Heart left ventricle (tissue), 16 donors: ENCODE measurements around the gene TRAPPC3. TPM values are rescaled to one million over a fixed set of nuclear protein-coding genes. Genes with fewer than 3 reads are reported as not detected.
A peak's percentile ranks its signal among the peaks of the same experiment; 100 is the strongest.

Source experiments
- ATAC-seq, 4 donors: fragments of 200-7000 bp; cut with Tn5 transposase; one replicate each; pipeline ENCODE4 v1.9.1; 2020 to 2022; ENCODE audit warnings: moderate library complexity in 4 of 4, mild to moderate bottlenecking in 3 of 4, moderate number of reproducible peaks in 1 of 4
- DNase-seq, 5 donors: peaks; one replicate each; pipeline ENCODE4 v3.0.0-alpha.2; 2020
- H3K27ac ChIP-seq, 12 donors: fragments of 200-600 bp; sonication (generic) in 4 of 12; one replicate each; pipeline versions ENCODE4 v1.5.0 to v1.8.0; 2016 to 2022; ENCODE audit warnings: mild to moderate bottlenecking in 2 of 12
- H3K27me3 ChIP-seq, 9 donors: fragments of 200-600 bp; sonication (generic) in 2 of 9; one replicate each; pipeline versions ENCODE4 v1.5.1 to v1.8.0; 2016 to 2022; ENCODE audit warnings: mild to moderate bottlenecking in 3 of 9
- H3K36me3 ChIP-seq, 9 donors: fragments of 200-600 bp; sonication (generic) in 2 of 9; one replicate each; pipeline versions ENCODE4 v1.5.0 to v1.8.0; 2018 to 2022; ENCODE audit warnings: mild to moderate bottlenecking in 2 of 9
- H3K4me1 ChIP-seq, 12 donors: fragments of 200-600 bp; sonication (generic) in 4 of 12; one replicate each; pipeline versions ENCODE4 v1.5.0 to v1.8.0; 2016 to 2022; ENCODE audit warnings: mild to moderate bottlenecking in 3 of 12
- H3K4me3 ChIP-seq, 12 donors: fragments of 200-600 bp; sonication (generic) in 4 of 12; one replicate each; pipeline versions ENCODE4 v1.5.0 to v1.8.0; 2017 to 2022; ENCODE audit warnings: mild to moderate bottlenecking in 9 of 12, moderate library complexity in 4 of 12
- H3K9me3 ChIP-seq, 12 donors: fragments of 200-600 bp; sonication (generic) in 4 of 12; one replicate each; pipeline versions ENCODE4 v1.5.0 to v1.8.0; 2016 to 2022; ENCODE audit warnings: mild to moderate bottlenecking in 1 of 12
- POLR2A ChIP-seq, 2 donors: fragments of 450-650 bp; IDR thresholded peaks; one replicate each; pipeline ENCODE4 v1.6.1; 2017; ENCODE audit warnings: antibody characterized with exemption in 2 of 2, mild to moderate bottlenecking in 2 of 2, moderate library complexity in 2 of 2
- WGBS, 4 donors: extraction: QIAGEN DNeasy Blood & Tissue Kit in 2 of 4; methylation state at CpG; one replicate each; pipeline versions ENCODE4 v1.1.5 to v1.1.7; 2013 to 2018; 5-methylcytosine and 5-hydroxymethylcytosine counted together
- intact Hi-C, 10 donors: fragments of 100-400 bp; cut with DNase I; formaldehyde crosslinking; loops; one replicate each; pipeline versions ENCODE4 v1.11.1 to v1.14.2; 2022
- polyA plus RNA-seq, 2 donors: library from polyadenylated mRNA; stranded (reverse); fragments of 200-250 nt; gene quantifications; one replicate each; pipeline ENCODE4 v1.2.3, GENCODE V29; 2013
- total RNA-seq, 9 donors: library from RNA; depleted of rRNA in 2 of 9; stranded (reverse); fragments of >200 nt in 2 of 9; fragmentation: NEBNext Ultra II Directional in 3 of 9; extraction: Animal tissue kit (Norgen Biotek cat#: 25700) in 3 of 9; gene quantifications; one replicate each; pipeline versions ENCODE4 v1.1.0 to v1.2.4, GENCODE V29; 2016 to 2023
- TF ChIP-seq, protein P1 (sequence below), 12 donors: fragments of 200-600 bp; sonication (generic) in 4 of 12; IDR thresholded peaks; one replicate each; pipeline versions ENCODE4 v1.5.0 to v1.8.0; 2018 to 2022; ENCODE audit warnings: antibody characterized with exemption in 12 of 12, mild to moderate bottlenecking in 5 of 12
- donor health status: ischemic (EF 13 %, LVEDD 7.1; RV severe dilation, severe dysfunction).
- donor health status: healthy with polysubstance abuse.
- donor health status: DM: no; HTN: yes; CAD: no.
- donor health status: DM: no; HTN: no; CAD: no.
- donor health status: ischemic (EF 25% LVEDD 6.9; RV normal size, moderate dysfunction).
- donor health status: ischemic (EF 25% LVEDD 5.7; RV mildly dilated, moderate dysfunction).
- donor health status: healthy.
- donor health status: DM: yes; HTN: yes; CAD: no.
- donor health status: ischemic (EF 35%, LVEDD 5.7; RV mildly dilated, moderate dysfunction).
- donor health status: nonischemic (EF 11% LVEDD 7.7; RV severe dilation, severe dysfunction).
- donor health status: DM: yes; HTN: yes; CAD: no.
- donor health status: PGD.
- donor health status: ischemic (EF 29% LVEDD 5.4; RV normal size, mild dysfunction).
- donor health status: nonischemic (EF 23%, LVEDD 6.1; RV moderate dilation, normal function).

Gene TRAPPC3
- total and polyA plus RNA-seq, 11 donors: 40.8 to 89.6 (median 52.9) TPM

DNA sequence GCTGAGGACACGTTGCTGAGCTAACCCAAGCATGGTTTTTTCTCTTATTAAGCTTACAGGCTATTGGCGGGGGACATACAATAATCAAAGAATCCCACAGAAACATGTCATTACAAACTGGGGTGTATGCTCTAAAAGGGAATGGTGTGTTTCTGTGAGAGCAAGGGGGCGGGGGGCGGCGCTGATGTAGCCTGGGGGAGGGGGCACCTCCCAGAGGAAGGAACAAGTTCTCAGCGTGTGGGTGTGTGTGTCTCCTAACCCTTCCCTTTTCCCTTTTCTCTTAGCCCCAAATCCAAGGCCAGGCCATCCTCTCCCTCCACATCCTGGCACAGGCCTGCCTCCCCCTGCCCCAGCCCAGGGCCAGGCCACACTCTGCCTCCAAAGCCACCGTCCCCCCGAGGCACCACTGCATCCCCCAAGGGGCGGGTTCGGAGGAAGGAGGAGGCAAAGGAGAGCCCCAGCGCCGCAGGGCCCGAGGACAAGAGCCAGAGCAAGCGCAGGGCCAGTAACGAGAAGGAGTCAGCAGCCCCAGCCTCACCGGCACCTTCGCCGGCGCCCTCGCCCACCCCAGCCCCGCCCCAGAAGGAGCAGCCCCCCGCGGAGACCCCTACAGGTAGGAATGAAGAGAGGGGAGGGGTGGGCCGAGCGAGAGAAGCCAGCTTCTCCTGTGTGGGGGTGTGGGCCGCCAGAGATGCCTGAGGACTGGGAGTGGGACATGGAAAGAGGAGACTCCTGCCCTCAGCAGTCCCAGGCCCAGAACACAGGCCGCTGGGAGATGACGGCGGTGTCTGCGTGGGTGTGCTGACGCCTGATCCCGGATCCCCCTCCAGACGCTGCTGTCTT, 28.5 kb upstream of the TRAPPC3 start:
- H3K36me3 ChIP-seq: peaks cover 3 to 96% (median 89%) of the 10 kb centered on the region in 9 donors
- intact Hi-C loops: no loop called here
- no peak overlapping the region for H3K4me3 ChIP-seq
- peaks cover 0 to 63% (median 33%) of the 10 kb centered on the region in 12 donors for H3K4me1 ChIP-seq
- ATAC-seq: no peak
- 62 to 75% (median 66%) methylated on average over 31 to 33 of the region's 33 CpGs for WGBS, 4 donors
- no peaks in the 10 kb centered on the region for H3K9me3 ChIP-seq
- DNase-seq: no peak
- H3K27me3 ChIP-seq: no peaks in the 10 kb centered on the region
- TF ChIP-seq, protein P1, sequence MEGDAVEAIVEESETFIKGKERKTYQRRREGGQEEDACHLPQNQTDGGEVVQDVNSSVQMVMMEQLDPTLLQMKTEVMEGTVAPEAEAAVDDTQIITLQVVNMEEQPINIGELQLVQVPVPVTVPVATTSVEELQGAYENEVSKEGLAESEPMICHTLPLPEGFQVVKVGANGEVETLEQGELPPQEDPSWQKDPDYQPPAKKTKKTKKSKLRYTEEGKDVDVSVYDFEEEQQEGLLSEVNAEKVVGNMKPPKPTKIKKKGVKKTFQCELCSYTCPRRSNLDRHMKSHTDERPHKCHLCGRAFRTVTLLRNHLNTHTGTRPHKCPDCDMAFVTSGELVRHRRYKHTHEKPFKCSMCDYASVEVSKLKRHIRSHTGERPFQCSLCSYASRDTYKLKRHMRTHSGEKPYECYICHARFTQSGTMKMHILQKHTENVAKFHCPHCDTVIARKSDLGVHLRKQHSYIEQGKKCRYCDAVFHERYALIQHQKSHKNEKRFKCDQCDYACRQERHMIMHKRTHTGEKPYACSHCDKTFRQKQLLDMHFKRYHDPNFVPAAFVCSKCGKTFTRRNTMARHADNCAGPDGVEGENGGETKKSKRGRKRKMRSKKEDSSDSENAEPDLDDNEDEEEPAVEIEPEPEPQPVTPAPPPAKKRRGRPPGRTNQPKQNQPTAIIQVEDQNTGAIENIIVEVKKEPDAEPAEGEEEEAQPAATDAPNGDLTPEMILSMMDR (IDR thresholded peaks at IDR 0.05): no peak
- no peak for TF ChIP-seq POLR2A (IDR thresholded peaks at IDR 0.05)
- H3K27ac ChIP-seq: peak overlapping the region; percentile 20 to 100 (median 60)

DNA sequence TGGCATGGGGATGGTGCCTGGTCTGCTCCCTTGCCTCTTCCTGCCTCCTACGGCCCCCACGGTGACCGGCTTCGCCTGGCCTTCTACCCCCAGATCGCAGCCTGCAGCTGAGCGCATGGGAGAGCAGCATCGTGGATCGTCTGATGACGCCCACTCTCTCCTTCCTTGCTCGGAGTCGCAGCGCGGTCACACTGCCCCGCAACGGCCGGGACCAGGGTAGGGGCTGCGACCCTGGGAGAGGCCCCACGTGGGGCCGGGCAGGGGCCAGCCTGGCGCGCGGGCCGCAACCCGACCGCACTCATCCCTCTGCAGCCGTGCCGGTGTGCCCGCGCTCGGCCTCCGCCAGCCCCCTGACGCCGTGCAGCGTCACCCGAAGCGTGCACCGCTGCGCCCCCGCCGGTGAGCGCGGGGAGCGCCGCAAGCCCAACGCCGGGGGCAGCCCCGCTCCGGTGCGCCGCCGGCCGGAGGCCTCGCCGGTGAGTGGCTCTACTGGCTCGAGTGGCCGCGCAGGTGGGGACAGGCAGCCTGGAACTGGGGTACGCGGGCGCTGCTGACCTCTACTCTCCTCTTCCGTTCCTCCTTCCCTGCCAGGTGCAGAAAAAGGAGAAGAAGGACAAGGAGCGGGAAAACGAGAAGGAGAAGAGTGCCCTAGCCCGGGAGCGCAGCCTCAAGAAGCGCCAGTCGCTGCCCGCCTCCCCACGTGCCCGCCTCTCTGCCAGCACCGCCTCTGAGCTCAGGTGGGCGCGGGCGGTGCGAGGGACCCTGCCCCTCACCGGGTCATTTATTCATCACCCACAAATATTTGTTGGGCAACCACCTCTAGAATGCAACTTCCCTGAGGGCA, 27.0 kb upstream of the TRAPPC3 start:
- peaks cover 0 to 75% (median 45%) of the 10 kb centered on the region in 12 donors for H3K4me1 ChIP-seq
- H3K36me3 ChIP-seq: peaks cover 3 to 100% (median 95%) of the 10 kb centered on the region in 9 donors
- peak overlapping the region; percentile 74 to 100 (median 90) for H3K27ac ChIP-seq
- TF ChIP-seq, protein P1 (IDR thresholded peaks at IDR 0.05): peak in 11 of 12 donors; percentile 12 to 59 (median 36)
- TF ChIP-seq POLR2A (IDR thresholded peaks at IDR 0.05): no peak
- intact Hi-C loops: no loop called here
- no peaks in the 10 kb centered on the region for H3K27me3 ChIP-seq
- ATAC-seq (peak in 3 of 4 donors; percentile 13 to 62 (median 52)), DNase-seq (peak in 1 of 5 donors; percentile 57)
- H3K4me3 ChIP-seq: peak overlapping the region in 1 of 12 donors; percentile 20
- 54 to 68% (median 64%) methylated on average over 58 to 76 of the region's 76 CpGs for WGBS, 4 donors
- no peaks in the 10 kb centered on the region for H3K9me3 ChIP-seq

DNA sequence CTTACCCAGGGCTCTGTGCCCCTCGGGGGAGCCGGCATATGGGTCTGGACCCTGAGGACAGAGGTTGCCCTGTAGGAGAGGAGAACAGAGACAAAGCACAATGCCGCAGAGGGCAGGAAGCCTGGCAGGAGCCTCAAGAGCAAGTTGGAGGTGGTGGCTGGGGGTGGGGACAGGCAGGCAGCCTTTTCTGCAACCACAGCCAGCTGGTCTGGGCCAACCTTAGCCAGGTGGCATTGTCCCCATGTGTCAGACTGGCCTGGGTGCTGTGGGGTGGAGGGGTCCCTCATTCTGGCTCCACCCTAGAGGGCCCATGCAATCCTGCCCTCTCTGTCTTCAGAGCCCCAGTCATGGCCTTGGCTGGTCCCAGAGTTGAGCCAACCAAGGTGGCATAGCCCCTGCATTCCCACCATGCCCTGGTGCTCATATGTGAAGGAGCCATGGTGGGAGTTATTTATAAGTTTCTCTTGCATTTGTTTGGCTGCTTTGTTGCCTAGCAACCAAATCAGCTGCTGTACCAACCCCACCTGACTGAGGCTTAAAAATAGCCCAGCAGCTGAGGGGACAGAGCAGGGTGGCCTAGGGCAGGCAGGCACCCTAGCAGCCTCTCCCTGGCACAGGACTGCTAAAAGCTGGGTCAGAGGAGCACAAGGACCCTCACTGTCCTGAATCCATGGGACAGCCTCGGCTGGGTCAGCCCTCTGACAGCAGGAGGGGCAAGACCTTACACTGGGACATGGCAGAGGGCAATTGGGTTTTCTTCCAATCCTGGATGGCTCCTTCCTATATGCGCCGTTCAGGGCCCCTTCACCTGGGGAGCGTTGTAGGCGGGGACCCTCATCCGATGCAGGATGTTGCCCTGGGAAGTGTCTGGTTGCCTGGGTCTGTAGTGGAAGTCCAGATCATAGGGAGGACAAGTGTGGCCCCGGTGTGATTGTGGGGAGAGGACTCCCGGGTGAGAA, 26.1 kb upstream of the TRAPPC3 start:
- intact Hi-C loops: loop anchor here in 1 of 10 donors (2.0 kb wide), 1 partner anchor 15 kb away; no protein-coding TSS in a partner anchor
- Histone ChIP-seq H3K4me1 (peaks cover 0 to 85% (median 51%) of the 10 kb centered on the region in 12 donors), H3K4me3 (peak overlapping the region in 2 of 12 donors; percentile 13 to 20), H3K36me3 (peaks cover 0 to 100% (median 94%) of the 10 kb centered on the region in 9 donors), H3K9me3 (no peaks in the 10 kb centered on the region), H3K27me3 (no peaks in the 10 kb centered on the region), H3K27ac (peak overlapping the region; percentile 74 to 100 (median 90))
- TF ChIP-seq POLR2A (IDR thresholded peaks at IDR 0.05): peak in 1 of 2 donors; percentile 58
- TF ChIP-seq, protein P1 (IDR thresholded peaks at IDR 0.05): no peak
- WGBS, 4 donors: 41 to 61% (median 57%) methylated on average over 5 to 11 of the region's 11 CpGs
- peak; percentile 66 to 88 (median 82) for DNase-seq
- peak; percentile 80 to 88 (median 84) for ATAC-seq
